ENCODE measurements around the gene IREB2. TPM values are rescaled to one million over a fixed set of nuclear protein-coding genes. Genes with fewer than 3 reads are reported as not detected.
"Not testable (repeated sequence)": the region's sequence is repeated elsewhere in the genome, so short reads cannot be mapped to it uniquely, and the experiment has no call there.

Gene IREB2
- total RNA-seq, 1 donor from 2014 or later: 55.9 TPM

GRCh38 chr15:78431955-78432354 lies 6.1 kb upstream of the IREB2 start:
- TF ChIP-seq CTCF (IDR thresholded peaks at IDR 0.05): no peak
- Mint-ChIP-seq H3K4me1 (ENCODE audit: unreplicated experiment) (peaks cover 2% of the 10 kb centered on the region), H3K9me3 (ENCODE audit: unreplicated experiment) (no peaks in the 10 kb centered on the region), H3K27ac (ENCODE audit: unreplicated experiment) (no peak overlapping the region), H3K36me3 (ENCODE audit: unreplicated experiment) (no peaks in the 10 kb centered on the region), H3K27me3 (ENCODE audit: unreplicated experiment) (peaks cover 43% of the 10 kb centered on the region), H3K4me3 (ENCODE audit: unreplicated experiment) (no peak overlapping the region)
- DNase-seq (ENCODE audit: extremely low spot score, unreplicated experiment): no peak

GRCh38 chr15:78432664-78433063 lies 5.4 kb upstream of the IREB2 start:
- H3K4me3 Mint-ChIP-seq (ENCODE audit: unreplicated experiment): no peak overlapping the region
- no peaks in the 10 kb centered on the region for H3K9me3 Mint-ChIP-seq (ENCODE audit: unreplicated experiment)
- peaks cover 8% of the 10 kb centered on the region for H3K4me1 Mint-ChIP-seq (ENCODE audit: unreplicated experiment)
- no peak overlapping the region for H3K27ac Mint-ChIP-seq (ENCODE audit: unreplicated experiment)
- no peak for TF ChIP-seq CTCF (IDR thresholded peaks at IDR 0.05)
- DNase-seq (ENCODE audit: extremely low spot score, unreplicated experiment): no peak
- H3K36me3 Mint-ChIP-seq (ENCODE audit: unreplicated experiment): no peaks in the 10 kb centered on the region
- peaks cover 43% of the 10 kb centered on the region for H3K27me3 Mint-ChIP-seq (ENCODE audit: unreplicated experiment)

- TF ChIP-seq CTCF (IDR thresholded peaks at IDR 0.05): no peak
- DNase-seq (ENCODE audit: extremely low spot score, unreplicated experiment): no peak
- Mint-ChIP-seq H3K4me3 (ENCODE audit: unreplicated experiment) (no peak overlapping the region), H3K9me3 (ENCODE audit: unreplicated experiment) (no peaks in the 10 kb centered on the region), H3K36me3 (ENCODE audit: unreplicated experiment) (no peaks in the 10 kb centered on the region), H3K27me3 (ENCODE audit: unreplicated experiment) (peaks cover 43% of the 10 kb centered on the region), H3K4me1 (ENCODE audit: unreplicated experiment) (peaks cover 13% of the 10 kb centered on the region), H3K27ac (ENCODE audit: unreplicated experiment) (no peak overlapping the region)
Observed at GRCh38 chr15:78434134-78434533, 3.9 kb upstream of the IREB2 start.

GRCh38 chr15:78434711-78435110 lies 3.3 kb upstream of the IREB2 start:
- H3K4me3 Mint-ChIP-seq (ENCODE audit: unreplicated experiment); H3K9me3 Mint-ChIP-seq (ENCODE audit: unreplicated experiment); H3K27ac Mint-ChIP-seq (ENCODE audit: unreplicated experiment); H3K36me3 Mint-ChIP-seq (ENCODE audit: unreplicated experiment): not testable (repeated sequence)
- Mint-ChIP-seq H3K4me1 (ENCODE audit: unreplicated experiment) (peaks cover 18% of the 10 kb centered on the region), H3K27me3 (ENCODE audit: unreplicated experiment) (peaks cover 37% of the 10 kb centered on the region)
- peak; percentile 49 for DNase-seq (ENCODE audit: extremely low spot score, unreplicated experiment)

GRCh38 chr15:78437107-78437761 lies 782 bp upstream of the IREB2 start:
- Mint-ChIP-seq H3K4me3 (ENCODE audit: unreplicated experiment) (peak overlapping the region; percentile 88), H3K27me3 (ENCODE audit: unreplicated experiment) (peaks cover 13% of the 10 kb centered on the region), H3K27ac (ENCODE audit: unreplicated experiment) (peak overlapping the region; percentile 91), H3K9me3 (ENCODE audit: unreplicated experiment) (no peaks in the 10 kb centered on the region), H3K36me3 (ENCODE audit: unreplicated experiment) (peaks cover 8% of the 10 kb centered on the region), H3K4me1 (ENCODE audit: unreplicated experiment) (peaks cover 30% of the 10 kb centered on the region)
- DNase-seq (ENCODE audit: extremely low spot score, unreplicated experiment): no peak
- no peak for TF ChIP-seq CTCF (IDR thresholded peaks at IDR 0.05)

All from osteocyte (in vitro differentiated cells).